Midbrain (tissue), 1 donor: Measurements from ENCODE around the gene LMO7.
A peak's percentile ranks its signal among the peaks of the same experiment; 100 is the strongest.

Source experiments
- DNase-seq: peaks from one replicate; lab custom pipeline; 2025; lab: John Stamatoyannopoulos, UW

The LMO7 gene

GRCh38 chr13:75843074-75843473 lies 206.9 kb downstream of the LMO7 start:
- DNase-seq = no peak

GRCh38 chr13:75843991-75844390 lies 207.9 kb downstream of the LMO7 start:
- DNase-seq = no peak

- no peak for DNase-seq
These were observed 211.5 kb downstream of the LMO7 start for GRCh38 chr13:75847588-75847987.

- DNase-seq = no peak
These were observed 214.8 kb downstream of the LMO7 start for GRCh38 chr13:75850916-75851315.

DNA sequence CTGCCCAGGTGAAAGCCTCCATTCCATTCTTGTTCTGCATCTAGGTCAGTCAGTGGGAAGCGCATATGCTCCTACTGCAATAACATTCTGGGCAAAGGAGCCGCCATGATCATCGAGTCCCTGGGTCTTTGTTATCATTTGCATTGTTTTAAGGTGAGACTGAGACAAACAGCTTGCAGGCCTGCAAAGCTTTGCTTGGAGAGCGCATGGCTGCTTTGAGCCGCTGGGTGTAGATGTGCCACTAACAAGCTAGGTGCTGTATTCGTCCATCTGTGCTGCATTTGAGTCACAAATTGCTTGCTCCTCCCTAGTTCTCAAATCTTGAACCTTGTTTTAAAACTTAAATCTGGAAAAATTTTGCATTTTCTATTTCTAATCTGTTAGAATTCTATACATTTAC lies 219.1 kb downstream of the LMO7 start:
- DNase-seq = no peak

DNA sequence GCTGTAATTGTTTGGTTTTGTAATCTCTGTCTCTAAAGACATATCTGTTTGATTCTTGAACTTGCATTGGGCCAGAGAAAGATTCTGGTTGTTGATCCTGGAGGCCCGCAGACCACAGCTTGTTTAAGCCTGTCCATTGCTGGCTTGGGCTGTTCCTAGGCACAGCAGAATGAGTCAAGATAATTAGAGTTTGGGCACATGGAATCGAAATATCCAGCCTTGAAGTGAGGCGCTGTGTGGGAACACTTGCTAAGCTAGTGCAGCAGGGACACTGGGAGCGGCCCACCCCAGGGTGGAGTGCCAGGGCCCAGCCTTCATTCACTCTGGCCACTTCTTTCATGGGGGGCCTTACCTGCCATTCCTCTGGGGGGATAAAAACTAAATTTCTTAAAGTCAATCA lies 219.7 kb downstream of the LMO7 start:
- DNase-seq = no peak

GRCh38 chr13:75857291-75857690 lies 221.2 kb downstream of the LMO7 start:
- DNase-seq = no peak

GRCh38 chr13:75860935-75861334 lies 224.8 kb downstream of the LMO7 start:
- no peak for DNase-seq

DNA sequence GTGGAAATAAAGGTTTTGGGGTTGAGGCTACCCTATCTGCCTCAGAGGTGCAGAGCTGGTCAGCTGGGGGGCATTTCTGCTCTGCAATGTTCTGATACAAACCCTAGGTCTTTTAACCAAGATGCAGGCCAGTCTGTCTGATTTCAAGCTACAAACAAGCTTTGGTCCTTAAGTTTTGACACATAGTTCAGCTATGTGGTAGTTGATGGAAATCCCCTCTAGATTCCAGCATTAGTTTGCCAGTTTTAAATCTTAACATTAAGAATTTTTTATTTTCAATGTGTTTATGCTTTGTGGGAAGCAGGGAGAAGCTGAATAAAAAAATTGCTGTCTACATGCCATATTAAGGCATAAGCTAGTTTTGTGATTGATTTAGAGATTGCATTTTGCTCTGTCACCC lies 225.7 kb downstream of the LMO7 start:
- DNase-seq = no peak

DNA sequence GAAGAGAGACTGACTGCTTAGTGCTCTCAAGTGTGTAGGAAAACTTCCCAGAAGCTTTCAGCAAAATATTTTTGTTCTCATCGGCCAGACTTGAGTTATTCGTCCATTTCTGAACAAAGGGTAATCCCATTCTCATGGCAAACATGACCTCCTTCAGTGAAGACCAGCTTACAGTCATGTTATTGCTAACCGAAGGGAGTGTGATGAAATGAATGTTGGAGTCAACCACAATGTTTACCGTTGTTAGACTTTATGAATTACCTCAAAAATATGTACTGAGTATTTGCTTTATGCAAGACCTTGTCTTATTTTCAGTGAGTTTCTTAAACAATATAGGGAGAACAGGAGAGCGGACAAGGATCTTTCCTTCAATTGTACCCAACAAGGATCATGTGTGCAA lies 228.6 kb downstream of the LMO7 start:
- no peak for DNase-seq

DNA sequence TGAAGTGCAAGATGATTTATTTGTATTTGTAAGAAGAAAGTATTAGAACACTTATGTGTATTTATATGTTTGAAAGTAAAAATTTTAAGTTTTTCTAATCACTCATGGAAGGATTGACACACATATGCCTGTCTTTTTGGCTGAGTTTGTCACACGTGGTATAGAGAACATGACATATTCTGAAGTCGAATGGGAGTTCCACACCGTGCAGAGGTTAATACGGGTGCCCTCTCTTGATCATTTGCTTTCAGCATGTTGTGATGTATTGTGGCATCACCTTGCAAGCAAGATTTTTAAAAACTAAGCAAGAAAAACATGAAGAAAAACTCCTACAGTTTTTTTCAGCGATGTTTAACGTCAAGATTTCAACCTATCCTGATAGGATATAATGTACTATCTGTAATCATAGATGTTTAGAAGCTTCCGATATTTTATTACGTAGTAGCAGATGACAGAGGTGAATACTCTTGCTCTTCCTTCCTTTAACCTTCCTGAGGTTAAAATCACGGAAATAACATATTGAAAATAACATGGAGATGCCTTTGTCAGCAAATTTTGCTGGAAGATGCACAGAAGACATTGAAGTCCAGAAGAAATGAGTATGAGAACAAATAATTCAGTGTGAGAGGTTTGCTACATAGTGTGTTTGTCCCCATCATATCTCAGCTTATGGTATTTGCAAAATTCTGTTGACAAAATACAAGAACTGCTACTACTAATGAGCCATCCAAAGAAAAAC lies 231.4 kb downstream of the LMO7 start:
- no peak for DNase-seq

DNA sequence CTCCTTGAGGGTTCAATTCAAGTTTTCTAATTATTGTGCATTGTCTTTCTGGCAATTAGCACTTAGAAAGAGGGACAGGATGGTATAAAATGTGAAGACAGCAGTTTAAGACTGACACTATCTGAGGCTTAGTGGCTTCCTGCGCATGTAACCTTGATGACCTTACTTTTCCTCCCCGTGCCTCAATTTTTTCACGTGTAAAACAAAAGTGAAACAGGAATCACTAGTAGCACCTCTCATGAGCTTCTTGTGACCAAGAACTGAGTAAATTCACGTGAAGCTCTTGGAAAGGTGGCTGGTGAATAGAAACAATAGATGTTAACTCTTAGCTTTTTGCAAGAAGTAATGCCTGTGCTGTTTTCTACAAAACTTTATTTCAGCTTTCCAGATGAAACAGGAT lies 233.9 kb downstream of the LMO7 start:
- no peak for DNase-seq

DNA sequence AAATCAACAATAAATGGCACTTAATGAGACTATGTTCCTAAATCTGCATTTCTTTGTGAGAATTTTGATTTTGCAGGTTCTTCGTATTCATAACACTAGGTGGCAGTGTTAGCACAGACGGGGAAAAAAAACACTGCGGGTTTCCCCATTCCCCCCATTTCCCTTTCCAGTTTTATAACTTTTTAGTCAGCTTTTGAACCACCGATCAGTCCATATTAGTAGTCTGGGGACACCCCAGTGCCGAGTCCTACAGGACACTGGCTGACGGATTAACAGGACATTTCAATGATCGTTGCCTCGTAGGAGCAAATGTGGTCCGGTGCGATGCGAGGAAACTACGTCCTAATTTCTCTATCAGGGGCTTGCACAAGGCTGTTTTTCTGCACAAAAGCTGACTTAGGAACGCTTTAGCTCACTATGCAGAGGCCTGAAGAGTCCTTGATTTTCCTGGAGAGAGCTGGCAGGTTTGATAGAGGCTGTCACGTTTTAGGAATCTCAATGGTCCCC lies 234.3 kb downstream of the LMO7 start:
- DNase-seq = peak; percentile 56

DNA sequence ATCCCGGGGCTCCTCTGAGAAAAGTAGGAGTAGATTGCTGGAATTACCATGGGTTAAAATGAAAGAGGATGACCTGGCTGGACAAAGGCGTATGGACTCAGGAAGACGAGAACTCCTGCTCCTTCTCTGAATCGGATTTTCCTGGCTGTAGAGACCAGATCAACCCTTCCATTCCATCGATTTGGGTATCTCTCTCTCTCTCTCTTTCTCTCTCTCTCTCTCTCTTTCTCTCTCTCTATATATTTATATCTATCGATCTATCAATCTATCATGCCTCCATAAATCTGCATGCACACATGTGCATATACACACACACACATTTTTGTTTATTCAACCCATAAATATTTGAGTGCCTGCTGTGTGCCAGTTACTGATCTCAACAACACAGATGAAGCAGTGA lies 234.9 kb downstream of the LMO7 start:
- DNase-seq = no peak

GRCh38 chr13:75872980-75873379 lies 236.8 kb downstream of the LMO7 start:
- DNase-seq = no peak

GRCh38 chr13:75873494-75873893 lies 237.4 kb downstream of the LMO7 start:
- DNase-seq = no peak

DNA sequence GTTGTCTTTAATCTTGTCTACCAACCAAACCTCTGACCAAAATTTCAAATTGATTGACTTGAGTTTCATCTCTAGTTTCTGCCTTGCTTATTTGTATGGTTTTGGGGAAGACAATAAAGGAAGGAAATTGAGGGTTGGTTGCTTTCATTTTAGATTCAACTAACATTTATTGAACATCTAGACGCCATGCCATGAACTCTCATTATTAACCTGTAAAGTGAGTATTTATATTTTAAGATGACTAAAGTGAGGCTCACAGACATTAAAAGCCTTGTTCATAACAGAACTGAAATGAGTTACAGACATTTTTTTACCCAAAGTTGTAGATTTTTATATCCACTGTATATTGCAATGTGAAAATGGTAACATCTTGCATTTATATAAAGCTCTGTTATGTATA lies 239.3 kb downstream of the LMO7 start:
- DNase-seq = no peak

- peak; percentile 72 for DNase-seq
These were observed 240.3 kb downstream of the LMO7 start for GRCh38 chr13:75876142-75877050.

DNA sequence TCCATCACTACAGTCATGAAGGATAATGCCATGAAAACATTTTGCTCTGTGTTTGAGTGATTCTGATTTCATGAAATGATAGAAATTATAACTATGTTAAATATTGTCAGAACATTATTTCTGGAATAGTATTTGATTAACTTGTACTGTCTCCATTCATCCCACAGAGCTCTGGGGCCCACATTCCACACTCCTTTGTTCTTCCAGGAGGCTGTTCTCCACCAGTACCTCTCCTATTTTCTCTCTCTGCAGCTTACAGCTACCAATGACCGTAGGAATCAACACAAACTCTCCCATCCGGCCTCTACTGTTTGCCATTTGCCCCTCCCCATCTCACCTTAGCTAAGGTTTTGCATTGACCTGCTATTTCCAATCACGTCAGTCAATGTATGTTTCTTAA lies 240.9 kb downstream of the LMO7 start:
- no peak for DNase-seq

DNA sequence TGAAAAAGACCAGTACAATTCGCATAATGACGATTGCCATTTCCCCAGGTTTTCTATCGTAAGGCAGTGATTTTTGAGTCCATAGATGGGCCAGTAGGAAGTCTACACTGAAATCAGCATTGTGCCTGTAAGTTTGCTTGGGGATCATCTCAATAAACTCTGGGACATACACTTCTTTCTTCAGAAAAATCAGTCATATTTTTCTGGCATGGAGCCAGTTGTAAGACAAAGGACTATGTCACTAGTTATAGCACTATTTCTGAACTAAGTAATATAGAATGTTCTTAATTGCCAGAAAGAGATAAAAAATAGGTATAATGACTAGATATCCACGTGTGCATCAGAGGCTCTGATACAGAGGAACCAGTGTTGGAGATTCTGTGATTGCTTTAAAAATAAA lies 243.5 kb downstream of the LMO7 start:
- DNase-seq = no peak

DNA sequence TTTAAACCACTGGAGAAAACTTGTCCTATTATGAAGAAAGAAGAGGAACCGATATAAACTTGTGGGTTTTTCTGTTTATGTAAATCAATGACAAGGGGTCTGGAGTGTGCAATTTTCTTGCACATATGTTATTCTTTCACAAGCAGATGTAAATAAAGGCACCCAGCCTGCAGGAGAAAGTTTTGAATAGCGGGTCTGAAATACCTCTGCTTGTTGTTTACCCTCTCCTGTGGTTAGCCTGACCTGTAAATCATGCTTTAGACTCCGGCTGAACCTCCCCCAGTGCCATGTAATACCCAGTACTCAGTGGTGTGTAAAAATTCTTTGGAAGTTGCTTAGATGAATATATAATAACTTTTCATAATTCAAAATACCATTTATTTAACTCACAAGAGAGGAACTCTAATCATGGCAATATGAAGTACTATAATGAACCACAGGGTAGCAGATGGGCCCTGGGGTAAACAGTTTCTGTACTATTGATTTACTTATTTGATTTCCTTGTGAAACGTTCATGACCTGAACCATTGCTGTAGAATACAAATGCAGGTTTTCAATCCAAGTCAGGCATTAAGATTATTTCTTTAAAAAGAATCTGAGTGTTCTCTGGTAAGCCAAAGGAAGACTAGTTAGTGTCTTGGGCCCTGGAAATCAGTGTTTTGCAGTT lies 245.1 kb downstream of the LMO7 start:
- DNase-seq = no peak

GRCh38 chr13:75882261-75882660 lies 246.1 kb downstream of the LMO7 start:
- no peak for DNase-seq

DNA sequence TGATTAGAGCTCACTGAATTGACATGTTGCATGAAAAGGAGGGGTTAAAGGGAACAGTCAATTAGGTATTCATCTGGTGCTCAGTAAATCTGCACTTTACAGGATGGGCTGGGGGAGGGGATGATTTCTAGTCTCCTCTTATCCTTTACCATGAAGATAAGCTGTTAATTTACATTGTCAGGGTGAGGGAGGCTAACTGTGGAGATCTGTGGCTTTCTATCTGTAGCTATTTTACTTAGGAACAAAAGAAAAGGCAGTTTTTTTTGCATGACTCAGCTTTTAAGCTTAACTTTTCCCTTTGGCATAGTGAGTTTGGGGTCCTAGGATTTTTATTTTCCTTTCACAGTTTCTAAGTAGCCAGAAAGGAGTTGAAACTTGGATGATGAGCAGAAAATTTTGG lies 253.3 kb downstream of the LMO7 start:
- DNase-seq = no peak
